Neuron (in vitro differentiated cells): Measurements from ENCODE around the gene PDZD2.

Experiments used
- H2AFZ ChIP-seq: one replicate; pipeline ENCODE4 v1.6.1; 2013; ENCODE audit warnings: low read depth, mild to moderate bottlenecking, inconsistent platforms, low read length, moderate library complexity
- H3K27me3 ChIP-seq: one replicate; pipeline ENCODE4 v1.6.1; 2013; ENCODE audit warnings: low read length; ENCODE audit not compliant: insufficient read depth
- H3K36me3 ChIP-seq: one replicate; pipeline ENCODE4 v1.6.1; 2013; ENCODE audit warnings: low read length; ENCODE audit not compliant: insufficient read depth
- H3K4me1 ChIP-seq: one replicate; pipeline ENCODE4 v1.6.1; 2013; ENCODE audit warnings: low read length; ENCODE audit not compliant: insufficient read depth
- H3K4me3 ChIP-seq: 2 replicates; pipeline ENCODE4 v1.5.1; 2013; ENCODE audit warnings: mild to moderate bottlenecking, low read length, moderate library complexity
- H3K9me3 ChIP-seq: one replicate; pipeline ENCODE4 v1.6.1; 2013; ENCODE audit warnings: low read length

The PDZD2 gene

GRCh38 chr5:31908396-31908795 is 269.5 kb downstream of the PDZD2 start:
- H3K4me1 ChIP-seq: peaks cover 2% of the 10 kb centered on the region
- no peaks in the 10 kb centered on the region for H3K9me3 ChIP-seq
- no peaks in the 10 kb centered on the region for H3K27me3 ChIP-seq
- no peak overlapping the region for H2AFZ ChIP-seq
- no peaks in the 10 kb centered on the region for H3K36me3 ChIP-seq
- no peak overlapping the region for H3K4me3 ChIP-seq

GRCh38 chr5:31909073-31909472 is 270.1 kb downstream of the PDZD2 start:
- peaks cover 7% of the 10 kb centered on the region for H3K4me1 ChIP-seq
- no peaks in the 10 kb centered on the region for H3K36me3 ChIP-seq
- H3K9me3 ChIP-seq: no peaks in the 10 kb centered on the region
- H3K4me3 ChIP-seq: no peak overlapping the region
- no peak overlapping the region for H2AFZ ChIP-seq
- H3K27me3 ChIP-seq: no peaks in the 10 kb centered on the region

GRCh38 chr5:31911291-31912265 is 272.6 kb downstream of the PDZD2 start:
- peaks cover 7% of the 10 kb centered on the region for H3K4me1 ChIP-seq
- no peaks in the 10 kb centered on the region for H3K27me3 ChIP-seq
- H2AFZ ChIP-seq: no peak overlapping the region
- H3K4me3 ChIP-seq: no peak overlapping the region
- H3K36me3 ChIP-seq: no peaks in the 10 kb centered on the region
- no peaks in the 10 kb centered on the region for H3K9me3 ChIP-seq

GRCh38 chr5:31913808-31914207 is 274.9 kb downstream of the PDZD2 start:
- H3K4me3 ChIP-seq: no peak overlapping the region
- H3K36me3 ChIP-seq: no peaks in the 10 kb centered on the region
- peaks cover 7% of the 10 kb centered on the region for H3K4me1 ChIP-seq
- H3K9me3 ChIP-seq: no peaks in the 10 kb centered on the region
- H2AFZ ChIP-seq: no peak overlapping the region
- no peaks in the 10 kb centered on the region for H3K27me3 ChIP-seq

- no peaks in the 10 kb centered on the region for H3K27me3 ChIP-seq
- H3K4me3 ChIP-seq: no peak overlapping the region
- no peaks in the 10 kb centered on the region for H3K9me3 ChIP-seq
- H3K36me3 ChIP-seq: no peaks in the 10 kb centered on the region
- peaks cover 7% of the 10 kb centered on the region for H3K4me1 ChIP-seq
- no peak overlapping the region for H2AFZ ChIP-seq
These were observed 277.4 kb downstream of the PDZD2 start for GRCh38 chr5:31916327-31916726.

- H3K4me1 ChIP-seq: peaks cover 2% of the 10 kb centered on the region
- H3K9me3 ChIP-seq: no peaks in the 10 kb centered on the region
- no peaks in the 10 kb centered on the region for H3K36me3 ChIP-seq
- H3K27me3 ChIP-seq: no peaks in the 10 kb centered on the region
- H2AFZ ChIP-seq: no peak overlapping the region
- H3K4me3 ChIP-seq: no peak overlapping the region
These were observed 279.8 kb downstream of the PDZD2 start for GRCh38 chr5:31918739-31919138.

- Histone ChIP-seq H3K4me1 (no peaks in the 10 kb centered on the region), H3K4me3 (no peak overlapping the region), H3K36me3 (no peaks in the 10 kb centered on the region), H2AFZ (no peak overlapping the region), H3K27me3 (no peaks in the 10 kb centered on the region), H3K9me3 (no peaks in the 10 kb centered on the region)
These were observed 282.9 kb downstream of the PDZD2 start for GRCh38 chr5:31921852-31922305.

GRCh38 chr5:31924005-31924404 is 285.1 kb downstream of the PDZD2 start:
- Histone ChIP-seq H2AFZ (no peak overlapping the region), H3K36me3 (no peaks in the 10 kb centered on the region), H3K4me1 (peaks cover 1% of the 10 kb centered on the region), H3K9me3 (no peaks in the 10 kb centered on the region), H3K27me3 (no peaks in the 10 kb centered on the region), H3K4me3 (no peak overlapping the region)

- H3K4me1 ChIP-seq: peaks cover 3% of the 10 kb centered on the region
- no peaks in the 10 kb centered on the region for H3K27me3 ChIP-seq
- no peak overlapping the region for H3K4me3 ChIP-seq
- H3K9me3 ChIP-seq: no peaks in the 10 kb centered on the region
- no peaks in the 10 kb centered on the region for H3K36me3 ChIP-seq
- no peak overlapping the region for H2AFZ ChIP-seq
These were observed 292.9 kb downstream of the PDZD2 start for GRCh38 chr5:31931874-31932273.

- Histone ChIP-seq H3K27me3 (no peaks in the 10 kb centered on the region), H3K36me3 (no peaks in the 10 kb centered on the region), H3K9me3 (no peaks in the 10 kb centered on the region), H2AFZ (no peak overlapping the region), H3K4me3 (no peak overlapping the region), H3K4me1 (no peaks in the 10 kb centered on the region)
These were observed 295.2 kb downstream of the PDZD2 start for GRCh38 chr5:31934156-31934555.

GRCh38 chr5:31935496-31936369 is 296.8 kb downstream of the PDZD2 start:
- no peaks in the 10 kb centered on the region for H3K9me3 ChIP-seq
- H3K36me3 ChIP-seq: no peaks in the 10 kb centered on the region
- H3K4me3 ChIP-seq: no peak overlapping the region
- H2AFZ ChIP-seq: no peak overlapping the region
- H3K4me1 ChIP-seq: no peaks in the 10 kb centered on the region
- no peaks in the 10 kb centered on the region for H3K27me3 ChIP-seq

- Histone ChIP-seq H3K36me3 (no peaks in the 10 kb centered on the region), H3K27me3 (no peaks in the 10 kb centered on the region), H3K4me1 (no peaks in the 10 kb centered on the region), H3K4me3 (no peak overlapping the region), H3K9me3 (no peaks in the 10 kb centered on the region), H2AFZ (no peak overlapping the region)
These were observed 297.8 kb downstream of the PDZD2 start for GRCh38 chr5:31936683-31937082.

- Histone ChIP-seq H3K36me3 (no peaks in the 10 kb centered on the region), H3K4me1 (no peaks in the 10 kb centered on the region), H2AFZ (no peak overlapping the region), H3K27me3 (no peaks in the 10 kb centered on the region), H3K4me3 (no peak overlapping the region), H3K9me3 (no peaks in the 10 kb centered on the region)
These were observed 298.3 kb downstream of the PDZD2 start for GRCh38 chr5:31937226-31937625.
